ENCODE measurements around the gene TEPSIN. TPM values are rescaled to one million over a fixed set of nuclear protein-coding genes. Genes with fewer than 3 reads are reported as not detected.
A peak's percentile ranks its signal among the peaks of the same experiment; 100 is the strongest.

Gene TEPSIN
- total RNA-seq, 3 donors from 2014 or later: 42.7 to 52.2 (median 47.4) TPM

DNA sequence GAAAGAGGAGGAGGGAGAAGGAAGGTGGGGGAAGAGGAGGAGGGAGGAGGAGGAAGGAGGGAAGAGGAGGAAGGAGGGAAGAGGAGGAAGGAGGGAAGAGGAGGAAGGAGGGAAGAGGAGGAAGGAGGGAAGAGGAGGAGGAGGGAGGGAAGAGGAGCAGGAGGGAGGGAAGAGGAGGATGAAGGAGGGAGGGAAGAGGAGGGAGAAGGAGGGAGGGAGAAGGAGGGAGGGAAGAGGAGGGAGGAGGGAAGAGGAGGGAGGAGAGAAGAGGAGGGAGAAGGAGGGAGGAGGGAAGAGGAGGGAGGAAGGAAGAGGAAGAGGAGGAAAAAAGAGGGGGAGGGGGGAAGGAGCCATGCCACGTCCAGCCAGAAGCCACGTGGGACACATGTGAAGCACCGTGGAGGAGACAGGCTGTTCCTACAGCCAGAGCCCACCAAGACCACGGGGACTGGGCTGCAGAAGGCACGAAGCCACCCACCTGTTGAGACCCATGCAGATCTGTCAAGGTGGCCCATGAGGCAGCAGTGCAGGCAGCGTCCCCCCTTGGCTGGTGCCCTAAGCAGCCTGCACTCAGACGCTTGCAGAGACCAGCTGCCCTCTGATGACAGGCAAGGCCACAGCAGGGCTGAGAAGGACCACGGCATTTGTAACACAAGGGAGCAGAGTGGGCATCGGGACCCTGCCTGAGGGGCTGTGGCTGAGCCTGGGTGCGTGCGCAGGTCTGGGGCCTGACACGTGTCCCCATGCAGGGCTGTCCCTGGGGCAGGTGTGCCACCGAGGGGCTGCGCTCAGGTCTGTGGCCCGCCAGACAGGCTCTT is 10.6 kb upstream of the TEPSIN start:
- Mint-ChIP-seq H3K9me3 (no peaks in the 10 kb centered on the region), H3K4me1 (ENCODE audit: low read depth) (peaks cover 9% of the 10 kb centered on the region), H3K4me3 (no peak overlapping the region), H3K27me3 (ENCODE audit: low read depth) (no peaks in the 10 kb centered on the region), H3K36me3 (ENCODE audit: insufficient read depth) (peaks cover 21% of the 10 kb centered on the region)
- ATAC-seq (no peak), DNase-seq (no peak)

DNA sequence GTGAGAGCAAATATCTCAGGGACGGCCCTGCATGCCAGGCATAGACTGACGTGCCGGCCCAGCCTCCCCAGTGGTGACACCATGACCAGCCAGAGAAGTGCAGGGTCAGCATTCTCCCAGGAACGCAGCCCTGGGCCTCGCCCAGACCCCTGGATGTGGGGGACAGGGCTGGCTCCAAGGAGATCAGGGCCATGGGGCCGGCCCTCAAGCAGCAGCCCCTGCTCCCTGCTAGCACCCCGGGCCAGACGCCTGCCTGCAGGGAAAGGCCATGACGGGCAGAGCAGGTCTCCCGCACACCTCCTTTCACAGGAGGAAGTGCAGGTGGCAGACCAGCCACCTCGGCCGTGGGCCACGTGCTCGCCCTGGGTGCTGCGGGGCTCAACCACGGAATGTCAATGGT is 9.8 kb upstream of the TEPSIN start:
- Mint-ChIP-seq H3K4me1 (ENCODE audit: low read depth) (peaks cover 9% of the 10 kb centered on the region), H3K36me3 (ENCODE audit: insufficient read depth) (peaks cover 20% of the 10 kb centered on the region), H3K9me3 (no peaks in the 10 kb centered on the region), H3K4me3 (no peak overlapping the region), H3K27me3 (ENCODE audit: low read depth) (no peaks in the 10 kb centered on the region)
- no peak for ATAC-seq
- no peak for DNase-seq

DNA sequence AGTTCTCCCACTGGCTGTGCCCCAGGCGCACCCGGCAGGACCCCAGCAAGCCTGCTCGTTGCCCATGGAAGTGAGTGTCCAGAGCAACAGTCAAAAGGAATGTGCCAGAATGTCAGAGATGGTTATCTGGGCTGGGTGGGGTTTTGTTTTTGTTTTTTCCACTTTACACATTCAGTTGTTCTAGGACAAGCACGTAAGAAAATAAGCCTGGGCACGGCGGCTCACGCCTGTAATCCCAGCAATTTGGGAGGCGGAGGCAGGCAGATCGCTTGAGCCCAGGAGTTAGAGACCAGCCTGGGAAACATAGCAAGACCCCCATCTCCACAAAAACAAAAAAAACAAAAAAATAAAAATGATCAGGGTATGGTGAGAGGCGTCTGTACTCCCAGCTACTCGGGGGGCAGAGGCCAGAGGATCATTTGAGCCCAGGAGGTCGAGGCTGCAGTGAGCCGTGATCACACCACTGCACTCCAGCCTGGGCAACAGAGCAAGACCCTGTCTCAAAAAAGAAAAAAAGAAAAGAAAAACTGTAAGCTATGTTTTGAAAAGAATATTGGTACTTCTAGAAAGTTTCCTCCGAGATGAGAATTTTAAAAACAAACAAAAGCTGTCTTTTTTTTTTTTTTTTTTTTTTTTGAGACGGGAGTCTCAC is 8.6 kb upstream of the TEPSIN start:
- no peak for DNase-seq
- Mint-ChIP-seq H3K4me3 (no peak overlapping the region), H3K9me3 (no peaks in the 10 kb centered on the region), H3K36me3 (ENCODE audit: insufficient read depth) (peaks cover 10% of the 10 kb centered on the region), H3K4me1 (ENCODE audit: low read depth) (peaks cover 6% of the 10 kb centered on the region), H3K27me3 (ENCODE audit: low read depth) (no peaks in the 10 kb centered on the region)
- no peak for ATAC-seq

DNA sequence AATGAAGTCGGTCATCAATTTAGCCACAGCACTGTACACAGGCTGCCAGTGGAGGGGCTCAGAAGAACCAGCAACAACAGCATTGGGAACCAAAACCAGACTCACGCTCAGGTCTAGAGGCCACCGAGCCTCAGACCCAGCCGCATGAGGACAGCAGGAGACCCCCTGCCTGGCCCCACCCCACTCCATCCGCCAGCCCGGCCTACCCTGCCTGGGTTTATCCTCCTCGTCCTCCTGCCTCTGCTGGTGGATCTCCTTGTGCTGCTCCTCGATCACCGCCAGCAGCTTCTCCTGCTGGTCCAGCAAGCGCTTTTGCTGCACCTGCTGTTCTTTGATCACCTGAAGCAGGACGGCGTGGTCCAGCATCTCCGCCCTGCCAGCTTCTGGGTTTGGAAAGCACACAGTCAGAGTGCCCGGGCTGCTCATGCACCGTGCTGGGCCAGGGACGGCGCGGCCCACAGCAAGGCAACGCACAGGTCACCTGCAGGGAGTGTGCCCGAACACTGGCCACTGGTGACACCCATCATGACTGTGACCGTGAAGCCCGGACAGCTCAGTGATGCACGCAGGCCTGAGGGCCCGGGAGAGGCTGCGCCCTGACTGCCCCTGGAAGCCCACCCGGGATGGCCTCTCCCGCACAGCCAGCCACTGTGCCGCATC is 8.0 kb upstream of the TEPSIN start:
- no peak overlapping the region for H3K4me3 Mint-ChIP-seq

DNA sequence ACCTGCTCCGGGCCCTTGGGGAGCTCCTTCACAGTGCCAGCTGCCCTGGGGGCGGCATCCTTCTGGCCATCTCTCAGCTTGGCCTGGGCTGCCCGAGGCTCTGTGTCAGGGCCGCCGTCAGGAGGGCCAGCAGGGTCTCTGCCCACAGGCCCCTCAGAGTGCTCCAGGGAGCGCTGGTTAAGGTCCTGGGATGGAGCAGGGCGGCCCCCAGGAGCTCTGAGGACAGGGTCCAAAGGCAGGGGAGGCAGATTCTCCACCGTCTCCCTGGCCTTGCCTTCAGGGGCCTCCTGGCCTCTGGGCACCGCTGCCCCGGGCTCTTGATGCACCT is 7.5 kb upstream of the TEPSIN start:
- DNase-seq (no peak), ATAC-seq (no peak)
- Mint-ChIP-seq H3K9me3 (no peaks in the 10 kb centered on the region), H3K4me1 (ENCODE audit: low read depth) (peaks cover 13% of the 10 kb centered on the region), H3K4me3 (no peak overlapping the region), H3K27me3 (ENCODE audit: low read depth) (no peaks in the 10 kb centered on the region), H3K36me3 (ENCODE audit: insufficient read depth) (peaks cover 11% of the 10 kb centered on the region)

More for the DNA sequence above, 8.0 kb upstream of the TEPSIN start:
- DNase-seq: no peak
- no peaks in the 10 kb centered on the region for H3K27me3 Mint-ChIP-seq (ENCODE audit: low read depth)
- no peaks in the 10 kb centered on the region for H3K9me3 Mint-ChIP-seq
- no peak for ATAC-seq
- peaks cover 9% of the 10 kb centered on the region for H3K36me3 Mint-ChIP-seq (ENCODE audit: insufficient read depth)
- peaks cover 10% of the 10 kb centered on the region for H3K4me1 Mint-ChIP-seq (ENCODE audit: low read depth)

DNA sequence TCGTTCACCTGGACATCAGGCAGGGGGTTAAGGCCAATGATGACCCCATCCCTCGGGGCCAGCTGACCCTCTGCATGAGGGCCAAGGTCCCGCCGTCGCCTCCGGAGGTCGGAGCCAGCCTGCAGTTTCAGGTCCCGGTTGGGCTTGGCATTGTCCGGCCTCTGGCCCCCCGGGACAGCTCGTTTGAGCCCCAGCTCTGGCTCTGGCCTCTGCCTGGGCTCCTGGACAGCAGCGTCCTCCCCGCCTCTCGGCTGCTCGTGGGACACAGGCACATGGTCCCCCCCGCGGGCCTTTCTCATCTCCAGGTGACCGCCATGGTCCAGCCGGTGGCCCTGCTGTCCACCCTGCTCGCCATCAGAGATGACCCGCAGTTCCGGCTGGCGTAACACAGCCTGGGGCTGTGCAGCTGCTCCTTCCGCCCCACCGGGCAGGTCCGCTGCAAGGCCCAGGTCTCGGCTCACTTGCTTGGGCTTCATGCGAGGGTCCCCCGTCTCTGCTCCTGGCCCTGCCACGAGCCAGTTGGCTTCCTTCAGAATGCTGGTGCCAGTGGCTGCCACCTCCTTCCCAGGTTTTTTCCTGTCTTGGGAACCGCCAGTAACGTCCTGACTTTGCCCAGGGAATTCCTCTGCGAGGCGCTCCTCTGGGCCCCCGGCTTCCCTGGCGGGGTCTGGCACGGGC is 6.9 kb upstream of the TEPSIN start:
- Mint-ChIP-seq H3K36me3 (ENCODE audit: insufficient read depth) (peaks cover 9% of the 10 kb centered on the region), H3K9me3 (no peaks in the 10 kb centered on the region), H3K27me3 (ENCODE audit: low read depth) (no peaks in the 10 kb centered on the region), H3K4me3 (no peak overlapping the region), H3K4me1 (ENCODE audit: low read depth) (peaks cover 15% of the 10 kb centered on the region)
- DNase-seq: no peak
- no peak for ATAC-seq

DNA sequence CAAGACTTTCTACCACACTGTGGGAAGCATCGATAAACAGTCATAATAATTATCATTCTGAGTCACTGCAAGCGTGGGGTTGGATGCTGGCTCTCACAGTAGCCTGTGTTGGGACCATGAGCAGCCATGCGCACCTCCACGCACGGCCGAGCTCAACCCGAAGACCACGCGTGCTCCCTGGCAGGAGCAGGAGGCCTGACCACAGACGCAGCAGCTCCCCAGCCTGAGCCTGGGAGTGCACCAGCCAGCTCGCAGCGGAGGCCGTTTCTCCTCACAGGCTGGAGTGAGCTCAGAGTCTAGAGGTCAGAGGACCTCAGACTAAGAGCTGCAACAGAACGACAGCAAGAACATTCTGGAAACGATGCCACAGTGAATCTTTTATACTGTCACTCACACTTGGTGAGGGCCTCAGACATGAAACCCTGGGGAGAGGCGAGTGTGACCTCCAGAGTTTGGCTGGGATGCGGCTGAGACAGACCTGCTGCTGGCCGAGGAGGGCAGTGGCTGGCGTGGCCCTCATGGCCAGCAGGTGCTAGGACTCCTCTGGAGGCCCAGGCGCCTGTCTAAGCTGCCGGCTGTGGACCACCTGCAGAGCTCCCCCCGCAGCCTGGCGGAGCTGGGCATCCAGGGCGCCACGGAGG is 6.3 kb upstream of the TEPSIN start:
- no peaks in the 10 kb centered on the region for H3K27me3 Mint-ChIP-seq (ENCODE audit: low read depth)
- H3K4me3 Mint-ChIP-seq: no peak overlapping the region
- ATAC-seq: peak; percentile 17 to 39
- no peaks in the 10 kb centered on the region for H3K9me3 Mint-ChIP-seq
- DNase-seq: no peak
- peaks cover 20% of the 10 kb centered on the region for H3K4me1 Mint-ChIP-seq (ENCODE audit: low read depth)
- H3K36me3 Mint-ChIP-seq (ENCODE audit: insufficient read depth): peaks cover 5% of the 10 kb centered on the region

DNA sequence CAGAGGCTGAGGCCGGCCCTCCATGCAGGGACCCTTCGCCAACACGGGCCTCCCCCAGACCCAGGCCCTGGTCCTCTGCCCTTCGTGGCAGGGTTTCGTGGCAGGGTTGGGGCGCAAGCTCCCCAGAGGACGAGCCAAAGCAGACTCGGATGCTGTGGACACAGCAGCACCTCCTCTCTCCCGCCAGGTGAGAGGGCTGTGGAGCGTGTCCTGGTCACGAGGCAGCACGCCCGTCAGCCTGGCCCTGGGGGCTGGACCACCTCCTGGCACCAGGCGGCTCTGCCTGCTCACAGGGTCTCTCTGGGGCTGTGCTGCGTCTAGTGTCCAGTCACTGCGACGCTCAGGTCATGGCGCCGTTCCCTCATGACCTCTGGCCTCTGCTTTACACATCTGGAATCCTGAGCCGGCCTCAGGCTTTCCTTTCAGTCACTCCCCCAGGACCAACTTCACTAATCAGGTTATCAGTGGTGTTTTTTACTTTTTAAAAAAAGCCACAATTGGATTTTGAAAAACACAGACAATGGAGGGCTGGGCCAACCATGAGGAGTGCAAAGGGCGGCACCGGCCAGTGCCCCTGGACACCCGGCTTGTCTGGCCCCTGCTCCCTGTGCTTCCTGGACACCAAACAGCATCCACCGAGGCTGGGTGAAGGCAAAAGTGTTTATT is 5.6 kb upstream of the TEPSIN start:
- Mint-ChIP-seq H3K4me3 (no peak overlapping the region), H3K36me3 (ENCODE audit: insufficient read depth) (peaks cover 2% of the 10 kb centered on the region), H3K4me1 (ENCODE audit: low read depth) (peaks cover 23% of the 10 kb centered on the region), H3K27me3 (ENCODE audit: low read depth) (no peaks in the 10 kb centered on the region), H3K9me3 (no peaks in the 10 kb centered on the region)
- no peak for DNase-seq
- ATAC-seq: no peak

DNA sequence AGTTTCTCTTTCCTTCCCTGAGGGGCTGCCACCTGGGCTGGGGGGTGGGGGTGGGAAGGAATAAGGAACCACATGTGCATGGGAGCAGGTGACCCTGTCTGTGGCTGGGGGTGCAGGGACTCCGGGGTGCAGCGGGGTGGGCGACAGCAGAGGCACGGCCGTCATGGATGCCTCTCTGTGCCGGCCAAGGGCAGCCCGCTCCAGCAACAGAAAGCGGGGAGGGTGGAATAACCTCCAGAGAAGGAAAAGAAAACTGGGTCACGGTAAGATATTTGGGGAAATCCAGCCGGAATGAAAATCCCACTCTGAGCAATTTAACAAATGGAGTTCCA is 4.4 kb upstream of the TEPSIN start:
- no peak for DNase-seq
- H3K36me3 Mint-ChIP-seq (ENCODE audit: insufficient read depth): peaks cover 2% of the 10 kb centered on the region

DNA sequence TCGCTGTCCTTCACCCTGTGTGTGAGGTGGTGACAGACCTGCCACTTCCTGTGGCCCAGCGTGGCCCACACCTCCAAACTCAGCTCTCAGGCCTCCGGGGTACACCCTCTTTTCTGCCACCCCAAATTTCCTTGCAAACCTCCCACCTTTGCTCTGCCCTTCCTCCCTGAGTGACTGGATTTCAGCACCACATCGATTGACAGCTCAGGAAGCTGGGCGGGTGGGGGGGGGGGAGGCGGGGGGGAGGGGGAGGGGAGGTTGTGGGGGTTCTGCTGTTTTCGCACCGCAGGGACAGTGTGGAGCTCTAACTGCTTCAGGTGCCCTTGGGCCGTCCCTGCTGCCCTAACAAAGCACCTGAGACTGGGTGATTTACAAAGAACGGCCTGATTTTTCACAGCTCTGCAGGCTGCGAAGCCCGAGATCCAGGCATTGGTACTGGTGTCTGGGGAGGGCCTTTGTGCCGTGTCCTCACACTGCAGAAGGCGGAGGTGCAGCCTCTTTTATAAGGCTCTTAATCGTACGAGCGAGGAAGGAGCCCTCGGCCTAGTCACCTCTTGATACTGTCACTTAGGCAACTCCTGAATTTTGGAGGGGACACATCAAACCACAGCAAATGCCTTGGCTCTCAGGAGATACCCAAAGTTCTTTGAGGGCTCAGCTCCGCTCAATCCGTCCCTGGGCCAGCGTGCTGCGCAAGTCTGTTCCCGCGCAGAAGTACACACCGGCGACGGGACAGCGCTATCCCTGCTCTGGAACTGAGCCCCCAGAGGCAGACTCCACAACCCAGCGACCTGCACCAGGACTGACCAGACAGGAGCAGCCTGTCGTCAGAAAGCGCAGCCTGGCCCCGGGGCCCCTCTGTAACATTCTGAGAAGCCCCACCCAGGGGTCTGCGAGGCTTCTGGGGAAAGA is 3.8 kb upstream of the TEPSIN start:
- H3K4me3 Mint-ChIP-seq: peak overlapping the region; percentile 38

More for the DNA sequence above, 4.4 kb upstream of the TEPSIN start:
- no peak overlapping the region for H3K4me3 Mint-ChIP-seq
- no peak for ATAC-seq
- H3K27me3 Mint-ChIP-seq (ENCODE audit: low read depth): no peaks in the 10 kb centered on the region
- peaks cover 23% of the 10 kb centered on the region for H3K4me1 Mint-ChIP-seq (ENCODE audit: low read depth)
- no peaks in the 10 kb centered on the region for H3K9me3 Mint-ChIP-seq

DNA sequence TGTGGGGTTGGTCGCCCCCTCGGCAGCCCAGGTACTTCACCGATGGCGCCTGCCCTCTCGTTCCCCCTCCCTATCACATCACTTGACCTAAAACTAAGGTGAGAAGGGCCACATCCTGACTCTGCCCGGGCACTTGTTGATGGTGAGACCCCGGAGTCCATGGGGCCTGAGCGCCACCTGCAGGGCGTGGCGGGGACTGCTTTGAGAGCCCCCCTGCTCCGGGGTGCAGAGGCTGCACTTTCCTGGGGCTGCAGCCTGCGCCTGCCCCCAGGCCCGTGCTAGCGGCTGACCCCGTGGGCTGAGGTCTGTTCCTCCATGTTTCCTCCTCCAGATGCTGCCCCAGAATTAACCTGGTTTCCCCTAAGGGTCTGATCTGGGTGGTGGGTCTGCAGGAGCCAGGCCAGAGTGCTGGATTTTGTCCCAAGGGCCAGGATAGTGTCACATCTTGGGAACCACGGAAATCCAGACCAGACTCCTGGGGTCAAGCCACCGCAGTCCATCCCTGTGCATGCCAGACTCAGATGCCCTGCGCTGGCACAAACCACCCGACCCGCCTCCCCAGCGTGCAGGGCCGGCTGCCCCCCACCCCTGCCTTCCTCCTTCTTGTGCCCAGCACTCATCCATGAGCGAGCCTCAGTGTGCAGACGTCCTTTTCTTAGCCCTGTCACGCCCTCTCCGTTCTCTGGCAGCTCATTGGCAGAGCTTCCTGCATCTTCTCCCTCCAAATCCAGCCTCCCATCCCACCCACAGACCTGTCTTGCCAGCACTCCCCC is 3.0 kb upstream of the TEPSIN start:
- Mint-ChIP-seq H3K27me3 (ENCODE audit: low read depth) (no peaks in the 10 kb centered on the region), H3K36me3 (ENCODE audit: insufficient read depth) (peaks cover 2% of the 10 kb centered on the region), H3K4me1 (ENCODE audit: low read depth) (peaks cover 34% of the 10 kb centered on the region), H3K9me3 (no peaks in the 10 kb centered on the region), H3K4me3 (peak overlapping the region; percentile 95)
- DNase-seq (peak; percentile 59), ATAC-seq (no peak)

More for the DNA sequence above, 3.8 kb upstream of the TEPSIN start:
- Mint-ChIP-seq H3K27me3 (ENCODE audit: low read depth) (no peaks in the 10 kb centered on the region), H3K4me1 (ENCODE audit: low read depth) (peaks cover 28% of the 10 kb centered on the region), H3K36me3 (ENCODE audit: insufficient read depth) (peaks cover 2% of the 10 kb centered on the region), H3K9me3 (no peaks in the 10 kb centered on the region)
- no peak for ATAC-seq
- no peak for DNase-seq

DNA sequence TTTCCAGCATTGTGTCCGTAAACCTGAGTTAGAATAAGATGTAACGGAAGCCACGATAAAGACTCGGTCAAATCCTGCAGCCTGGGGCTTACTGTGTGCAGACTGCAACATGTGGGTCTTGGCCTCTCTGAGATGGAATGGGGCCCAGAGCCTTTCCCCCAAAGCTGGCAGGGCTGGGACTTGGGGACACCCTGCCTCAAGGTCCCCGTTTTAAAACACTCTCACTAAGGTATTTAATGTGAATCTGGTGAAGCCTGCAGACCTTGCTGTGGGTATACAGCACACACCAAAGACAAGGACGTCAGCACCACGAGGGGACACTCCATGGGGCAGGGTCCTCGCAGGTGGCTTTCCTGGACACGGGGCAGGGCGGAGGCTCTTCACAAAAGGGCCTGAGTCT is 2.3 kb upstream of the TEPSIN start:
- Mint-ChIP-seq H3K4me1 (ENCODE audit: low read depth) (peaks cover 34% of the 10 kb centered on the region), H3K36me3 (ENCODE audit: insufficient read depth) (peaks cover 2% of the 10 kb centered on the region), H3K27me3 (ENCODE audit: low read depth) (no peaks in the 10 kb centered on the region), H3K4me3 (peak overlapping the region; percentile 95), H3K9me3 (no peaks in the 10 kb centered on the region)
- ATAC-seq: no peak
- DNase-seq: no peak
